ENCODE data around the gene ELOVL7. TPM values are rescaled to one million over a fixed set of nuclear protein-coding genes. Genes with fewer than 3 reads are reported as not detected.

The ELOVL7 gene
- total and polyA plus RNA-seq, 2 of the 4 experiments (the other 2 are of a cell fraction): 0.18 TPM; not detected in 1

DNA sequence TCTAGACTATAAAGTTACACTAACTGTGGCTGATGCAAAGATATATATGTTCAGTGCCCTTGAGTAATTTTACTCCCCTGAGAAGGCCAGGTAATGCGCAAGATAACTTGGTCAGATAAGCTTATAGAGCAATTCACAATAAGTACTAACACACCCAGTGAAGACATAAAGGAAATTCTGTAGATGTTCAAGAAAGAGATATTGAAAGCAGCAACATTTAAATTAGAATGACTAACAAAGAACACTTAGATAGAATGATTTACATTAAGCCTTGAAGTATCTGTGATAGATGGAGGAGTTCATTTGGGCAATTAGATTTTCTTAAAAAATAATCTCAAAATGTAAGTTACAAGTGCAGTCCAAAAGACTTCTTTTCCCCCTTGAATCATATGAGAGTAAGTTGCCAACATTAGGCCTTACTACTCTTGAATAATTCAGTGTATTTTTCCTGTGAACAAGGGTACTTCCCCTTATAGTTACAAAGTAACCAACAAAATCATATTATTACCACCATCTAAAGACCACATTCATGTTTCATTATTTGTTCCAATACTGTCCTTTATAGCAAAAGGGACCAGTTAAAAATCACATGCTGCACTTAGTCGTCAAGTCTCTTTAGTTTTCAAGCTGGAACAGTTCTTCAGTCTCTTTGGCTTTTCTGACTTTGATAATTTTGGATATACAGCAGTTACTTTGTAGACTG is 44.4 kb upstream of the ELOVL7 start:
- Histone ChIP-seq H2AFZ (replicated peaks; ENCODE audit: low read length, poor library complexity) (no peak overlapping the region), H3K9me3 (ENCODE audit: control insufficient read depth, insufficient read depth, low read length) (no peaks in the 10 kb centered on the region), H3K27ac (ENCODE audit: insufficient read depth, low read length) (no peak overlapping the region), H3K79me1 (ENCODE audit: low read depth in 1 of 2, low read length in 2 of 2) (no peaks in the 10 kb centered on the region), H3K4ac (ENCODE audit: low read depth, low read length) (no peak overlapping the region), H2BK5ac (ENCODE audit: low read depth, low read length, poor library complexity, severe bottlenecking) (no peak overlapping the region), H3K14ac (replicated peaks; ENCODE audit: low read depth, low read length) (no peak overlapping the region), H2BK120ac (ENCODE audit: low read depth, low read length) (no peak overlapping the region), H4K91ac (ENCODE audit: insufficient read depth, low read depth, low read length) (no peak overlapping the region), H2AK9ac (replicated peaks; ENCODE audit: low read depth, low read length, poor library complexity) (no peak overlapping the region), H3K4me3 (ENCODE audit: insufficient read depth, low read depth, low read length) (no peak overlapping the region), H2BK20ac (ENCODE audit: low read depth, low read length) (no peak overlapping the region), H3K9ac (ENCODE audit: low read depth, low read length) (no peak overlapping the region), H3K27me3 (ENCODE audit: control insufficient read depth, insufficient read depth, low read length) (no peaks in the 10 kb centered on the region), H3K23ac (ENCODE audit: low read depth, low read length) (no peak overlapping the region), H3K56ac (ENCODE audit: extremely low read depth, insufficient read depth, low read length) (no peak overlapping the region), H4K5ac (ENCODE audit: low read depth, low read length) (no peak overlapping the region), H3K18ac (ENCODE audit: low read depth, low read length) (no peak overlapping the region), H3K4me2 (ENCODE audit: low read depth, low read length) (no peak overlapping the region), H4K20me1 (ENCODE audit: insufficient read depth, low read length) (no peaks in the 10 kb centered on the region), H2AK5ac (ENCODE audit: low read depth, low read length) (no peak overlapping the region), H2BK15ac (ENCODE audit: low read depth, low read length) (no peak overlapping the region), H3K4me1 (ENCODE audit: control insufficient read depth, insufficient read depth, low read length) (no peaks in the 10 kb centered on the region), H4K8ac (ENCODE audit: low read depth in 2 of 2, low read length in 2 of 2) (no peak overlapping the region), H3K9me1 (ENCODE audit: insufficient read depth, low read length) (no peaks in the 10 kb centered on the region), H3K36me3 (ENCODE audit: control insufficient read depth, insufficient read depth, low read length) (no peaks in the 10 kb centered on the region)
- ChIA-PET CTCF (no interaction called here), POLR2A (ENCODE audit: unreplicated experiment) (no interaction called here)
- ATAC-seq (ENCODE audit: low read depth) (no peak), DNase-seq (no peak)
- no peak for TF ChIP-seq RCOR1 (IDR thresholded peaks at IDR 0.05; ENCODE audit: insufficient replicate concordance, low read length)
- dilution Hi-C loops (cut with HindIII; ENCODE audit: low sequenced_read_pairs, unreplicated experiment) (no loop called here), in situ Hi-C loops (cut with MboI; ENCODE audit: low sequenced_read_pairs) (no loop called here), intact Hi-C loops (cut with micrococcal nuclease) (no loop called here)
- no CpG with 5 or more reads among the region's 2 CpGs for WGBS, 2 experiments (ENCODE audit: extremely low coverage in 2 of 2, insufficient read length in 1 of 2)
- no TSS peak for BruUV-seq (replicated peaks)

Data from IMR-90 (cell line).